ENCODE measurements around the gene CABLES2.

DNA sequence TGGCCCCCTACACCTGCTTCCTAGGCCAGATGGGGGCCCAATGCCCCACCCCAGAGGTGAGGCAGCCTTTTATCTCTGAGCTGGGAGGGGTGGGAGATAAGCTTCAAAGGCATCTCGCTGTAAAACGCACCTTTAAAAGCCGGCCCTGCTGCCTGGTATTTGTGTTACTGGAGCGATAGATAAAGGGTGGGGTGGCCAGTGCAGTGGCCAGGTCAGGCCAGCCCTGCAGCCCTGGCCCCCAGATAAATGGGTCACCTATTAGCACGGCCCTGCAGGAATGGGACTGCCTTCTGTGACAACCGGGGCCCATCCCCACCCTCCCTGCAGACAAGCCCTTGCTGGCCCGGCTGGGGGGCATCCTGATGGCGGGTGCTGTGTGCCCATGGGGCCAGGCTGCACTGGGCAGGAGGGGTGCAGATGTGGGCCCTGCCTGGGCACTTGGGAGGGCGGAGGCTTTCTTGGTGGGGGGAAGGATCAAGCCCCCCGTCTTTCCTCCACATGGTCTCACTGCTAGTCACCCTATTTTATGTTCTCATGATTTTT lies 23.3 kb upstream of the CABLES2 start:
- TF ChIP-seq, protein P1, sequence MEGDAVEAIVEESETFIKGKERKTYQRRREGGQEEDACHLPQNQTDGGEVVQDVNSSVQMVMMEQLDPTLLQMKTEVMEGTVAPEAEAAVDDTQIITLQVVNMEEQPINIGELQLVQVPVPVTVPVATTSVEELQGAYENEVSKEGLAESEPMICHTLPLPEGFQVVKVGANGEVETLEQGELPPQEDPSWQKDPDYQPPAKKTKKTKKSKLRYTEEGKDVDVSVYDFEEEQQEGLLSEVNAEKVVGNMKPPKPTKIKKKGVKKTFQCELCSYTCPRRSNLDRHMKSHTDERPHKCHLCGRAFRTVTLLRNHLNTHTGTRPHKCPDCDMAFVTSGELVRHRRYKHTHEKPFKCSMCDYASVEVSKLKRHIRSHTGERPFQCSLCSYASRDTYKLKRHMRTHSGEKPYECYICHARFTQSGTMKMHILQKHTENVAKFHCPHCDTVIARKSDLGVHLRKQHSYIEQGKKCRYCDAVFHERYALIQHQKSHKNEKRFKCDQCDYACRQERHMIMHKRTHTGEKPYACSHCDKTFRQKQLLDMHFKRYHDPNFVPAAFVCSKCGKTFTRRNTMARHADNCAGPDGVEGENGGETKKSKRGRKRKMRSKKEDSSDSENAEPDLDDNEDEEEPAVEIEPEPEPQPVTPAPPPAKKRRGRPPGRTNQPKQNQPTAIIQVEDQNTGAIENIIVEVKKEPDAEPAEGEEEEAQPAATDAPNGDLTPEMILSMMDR (IDR thresholded peaks at IDR 0.05) = no peak
- TF ChIP-seq POLR2A (IDR thresholded peaks at IDR 0.05) = no peak
